CD14-positive monocyte (primary cell): ENCODE results near the gene SSBP2. TPM values are rescaled to one million over a fixed set of nuclear protein-coding genes. Genes with fewer than 3 reads are reported as not detected.

Experiments
- DNase-seq, 3 donors: peaks; one replicate each; pipeline ENCODE4 v3.0.0-alpha.2; 2011 to 2022
- H2AFZ ChIP-seq: 2 replicates; pipeline ENCODE4 v1.6.0; 2012; ENCODE audit warnings: mild to moderate bottlenecking, low read depth, low read length, inconsistent platforms; ENCODE audit not compliant: insufficient read depth, poor library complexity, severe bottlenecking
- H3K27ac ChIP-seq, 2 donors: 1 replicate in 1 of 2; 2 replicates in 1 of 2; pipeline ENCODE4 v1.5.1; 2012 to 2013; ENCODE audit warnings: low read length in 2 of 2, control low read depth in 1 of 2, inconsistent platforms in 1 of 2, low read depth in 1 of 2, mild to moderate bottlenecking in 1 of 2
- H3K27me3 ChIP-seq, 2 donors: one replicate each; pipeline versions ENCODE4 v1.6.0 to v1.6.1; 2011 to 2013; ENCODE audit warnings: low read length in 2 of 2; ENCODE audit not compliant: control insufficient read depth in 2 of 2, insufficient read depth in 2 of 2
- H3K36me3 ChIP-seq, 2 donors: replicated peaks in 1 of 2; 1 replicate in 1 of 2; 2 replicates in 1 of 2; pipeline versions ENCODE4 v1.5.1 to v1.6.1; 2012 to 2013; ENCODE audit warnings: low read length in 2 of 2, control low read depth in 1 of 2, inconsistent platforms in 1 of 2, mild to moderate bottlenecking in 1 of 2; ENCODE audit not compliant: insufficient read depth in 2 of 2, control insufficient read depth in 1 of 2
- H3K4me1 ChIP-seq, 2 donors: 1 replicate in 1 of 2; 2 replicates in 1 of 2; pipeline versions ENCODE4 v1.5.1 to v1.6.1; 2012 to 2013; ENCODE audit warnings: low read length in 2 of 2, control low read depth in 1 of 2, inconsistent platforms in 1 of 2, mild to moderate bottlenecking in 1 of 2, moderate library complexity in 1 of 2; ENCODE audit not compliant: insufficient read depth in 2 of 2, control insufficient read depth in 1 of 2
- H3K4me2 ChIP-seq: replicated peaks from 2 replicates; pipeline ENCODE3; 2012; ENCODE audit warnings: low read length, moderate library complexity, mild to moderate bottlenecking; ENCODE audit not compliant: poor library complexity, severe bottlenecking; ENCODE audit errors: extremely low read depth
- H3K4me3 ChIP-seq, 3 experiments: fragments of 200-600 bp in 1 of 3; sonication (generic) in 1 of 3; replicated peaks in 1 of 3; 1 replicate in 2 of 3; 2 replicates in 1 of 3; pipeline ENCODE4 v1.5.1; 2011 to 2013; ENCODE audit warnings: low read length in 3 of 3, mild to moderate bottlenecking in 3 of 3, control low read depth in 2 of 3, low read depth in 2 of 3, inconsistent platforms in 1 of 3, moderate library complexity in 1 of 3
- H3K79me2 ChIP-seq: 2 replicates; pipeline ENCODE4 v1.6.0; 2012; ENCODE audit warnings: mild to moderate bottlenecking, control low read depth, inconsistent platforms, low read length, moderate library complexity; ENCODE audit not compliant: insufficient read depth
- H3K9ac ChIP-seq: 2 replicates; pipeline ENCODE4 v1.6.0; 2017; ENCODE audit warnings: low read length, mild to moderate bottlenecking; ENCODE audit not compliant: insufficient read depth, poor library complexity, severe bottlenecking
- H3K9me3 ChIP-seq, 2 donors: replicated peaks in 1 of 2; 1 replicate in 1 of 2; 2 replicates in 1 of 2; pipeline versions ENCODE4 v1.5.1 to v1.6.1; 2012 to 2013; ENCODE audit warnings: low read length in 2 of 2, control low read depth in 1 of 2; ENCODE audit not compliant: control insufficient read depth in 1 of 2, insufficient read depth in 1 of 2
- H4K20me1 ChIP-seq: 2 replicates; pipeline ENCODE4 v1.6.0; 2012; ENCODE audit warnings: mild to moderate bottlenecking, low read length, control low read depth, moderate library complexity; ENCODE audit not compliant: insufficient read depth
- H3K27ac Mint-ChIP-seq, 7 donors: one replicate each; pipeline ENCODE4 v1.8.0; 2020; ENCODE audit warnings: mild to moderate bottlenecking in 7 of 7, mixed read lengths in 7 of 7, moderate library complexity in 6 of 7, inconsistent platforms in 2 of 7
- H3K27me3 Mint-ChIP-seq, 3 donors: one replicate each; pipeline ENCODE4 v1.8.0; 2021 to 2022; ENCODE audit warnings: low read depth in 3 of 3, mild to moderate bottlenecking in 3 of 3, mixed read lengths in 3 of 3, moderate library complexity in 3 of 3, inconsistent platforms in 1 of 3
- H3K36me3 Mint-ChIP-seq, 2 donors: one replicate each; pipeline ENCODE4 v1.8.0; 2020; ENCODE audit warnings: mixed read lengths in 2 of 2, inconsistent platforms in 1 of 2, mild to moderate bottlenecking in 1 of 2
- H3K4me1 Mint-ChIP-seq: one replicate; pipeline ENCODE4 v1.8.0; 2020; ENCODE audit warnings: mild to moderate bottlenecking, mixed read lengths
- H3K4me3 Mint-ChIP-seq, 2 donors: one replicate each; pipeline ENCODE4 v1.8.0; 2020; ENCODE audit warnings: mild to moderate bottlenecking in 2 of 2, mixed read lengths in 2 of 2, moderate library complexity in 1 of 2
- H3K9me3 Mint-ChIP-seq, 7 donors: one replicate each; pipeline ENCODE4 v1.8.0; 2020 to 2022; ENCODE audit warnings: mixed read lengths in 7 of 7, mild to moderate bottlenecking in 6 of 7, moderate library complexity in 6 of 7, inconsistent platforms in 2 of 7
- WGBS: methylation state at CpG from one replicate; pipeline ENCODE4 v1.1.5; 2013; ENCODE audit warnings: missing lambda C conversion rate; ENCODE audit not compliant: insufficient coverage; 5-methylcytosine and 5-hydroxymethylcytosine counted together
- intact Hi-C, 2 donors: fragments of 100-400 bp; cut with micrococcal nuclease; formaldehyde crosslinking; loops; one replicate each; pipeline versions ENCODE4 v1.15.0 to v1.15.1; 2023
- polyA plus RNA-seq, 3 donors: library from polyadenylated mRNA; depleted of rRNA in 1 of 3; unstranded in 2 of 3; stranded (reverse) in 1 of 3; fragments of 300-500 nt in 2 of 3; fragments of >200 nt in 1 of 3; fragmentation: Illumina TruSeq in 2 of 3; gene quantifications; 1 replicate in 2 of 3; 2 replicates in 1 of 3; pipeline ENCODE4 v1.2.3, GENCODE V29; 2012 to 2021
- TF ChIP-seq, protein P1 (sequence below): fragments of 200-600 bp; IDR thresholded peaks from one replicate; pipeline ENCODE4 v1.8.0; 2022; ENCODE audit warnings: antibody characterized with exemption, mild to moderate bottlenecking

SSBP2 gene
- polyA plus RNA-seq, 3 donors: 29.1 to 55.2 (median 53.4) TPM

DNA sequence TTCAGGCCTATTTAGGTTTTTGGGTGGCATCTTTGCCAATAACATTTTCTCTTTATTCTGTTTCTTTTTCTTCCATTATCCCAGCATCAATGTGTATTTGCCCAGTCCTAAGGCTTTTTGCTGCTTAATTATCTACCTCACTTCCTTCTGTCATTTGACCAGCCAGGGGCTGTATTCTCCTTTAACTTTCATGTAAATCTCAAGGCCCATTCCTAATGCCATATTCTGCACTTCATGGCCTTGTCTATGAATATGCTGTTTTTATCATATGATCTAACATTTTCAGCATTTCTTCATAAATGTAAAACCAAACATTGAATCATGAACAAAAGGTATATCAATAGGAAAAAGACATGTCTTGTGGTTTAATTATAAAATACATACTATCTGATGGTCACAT, 108.7 kb downstream of the SSBP2 start:
- H3K36me3 ChIP-seq: no peaks in the 10 kb centered on the region
- peaks cover 2 to 6% of the 10 kb centered on the region in 2 donors for H3K36me3 Mint-ChIP-seq
- no peak overlapping the region for H2AFZ ChIP-seq
- H3K4me2 ChIP-seq: no peak overlapping the region
- H3K79me2 ChIP-seq: no peaks in the 10 kb centered on the region
- H3K4me1 Mint-ChIP-seq: no peaks in the 10 kb centered on the region
- no peaks in the 10 kb centered on the region for H3K27me3 ChIP-seq
- H3K9me3 ChIP-seq: no peaks in the 10 kb centered on the region
- H3K4me1 ChIP-seq: no peaks in the 10 kb centered on the region
- no peaks in the 10 kb centered on the region for H4K20me1 ChIP-seq
- no peak overlapping the region for H3K4me3 ChIP-seq
- H3K9me3 Mint-ChIP-seq: peaks cover 0 to 2% (median 0%) of the 10 kb centered on the region in 7 donors
- no peak overlapping the region for H3K9ac ChIP-seq
- DNase-seq: no peak
- no peak overlapping the region for H3K4me3 Mint-ChIP-seq
- no peaks in the 10 kb centered on the region for H3K27me3 Mint-ChIP-seq
- intact Hi-C loops: no loop called here
- TF ChIP-seq, protein P1, sequence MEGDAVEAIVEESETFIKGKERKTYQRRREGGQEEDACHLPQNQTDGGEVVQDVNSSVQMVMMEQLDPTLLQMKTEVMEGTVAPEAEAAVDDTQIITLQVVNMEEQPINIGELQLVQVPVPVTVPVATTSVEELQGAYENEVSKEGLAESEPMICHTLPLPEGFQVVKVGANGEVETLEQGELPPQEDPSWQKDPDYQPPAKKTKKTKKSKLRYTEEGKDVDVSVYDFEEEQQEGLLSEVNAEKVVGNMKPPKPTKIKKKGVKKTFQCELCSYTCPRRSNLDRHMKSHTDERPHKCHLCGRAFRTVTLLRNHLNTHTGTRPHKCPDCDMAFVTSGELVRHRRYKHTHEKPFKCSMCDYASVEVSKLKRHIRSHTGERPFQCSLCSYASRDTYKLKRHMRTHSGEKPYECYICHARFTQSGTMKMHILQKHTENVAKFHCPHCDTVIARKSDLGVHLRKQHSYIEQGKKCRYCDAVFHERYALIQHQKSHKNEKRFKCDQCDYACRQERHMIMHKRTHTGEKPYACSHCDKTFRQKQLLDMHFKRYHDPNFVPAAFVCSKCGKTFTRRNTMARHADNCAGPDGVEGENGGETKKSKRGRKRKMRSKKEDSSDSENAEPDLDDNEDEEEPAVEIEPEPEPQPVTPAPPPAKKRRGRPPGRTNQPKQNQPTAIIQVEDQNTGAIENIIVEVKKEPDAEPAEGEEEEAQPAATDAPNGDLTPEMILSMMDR: no peak
- no peak overlapping the region for H3K27ac Mint-ChIP-seq
- no peak overlapping the region for H3K27ac ChIP-seq

DNA sequence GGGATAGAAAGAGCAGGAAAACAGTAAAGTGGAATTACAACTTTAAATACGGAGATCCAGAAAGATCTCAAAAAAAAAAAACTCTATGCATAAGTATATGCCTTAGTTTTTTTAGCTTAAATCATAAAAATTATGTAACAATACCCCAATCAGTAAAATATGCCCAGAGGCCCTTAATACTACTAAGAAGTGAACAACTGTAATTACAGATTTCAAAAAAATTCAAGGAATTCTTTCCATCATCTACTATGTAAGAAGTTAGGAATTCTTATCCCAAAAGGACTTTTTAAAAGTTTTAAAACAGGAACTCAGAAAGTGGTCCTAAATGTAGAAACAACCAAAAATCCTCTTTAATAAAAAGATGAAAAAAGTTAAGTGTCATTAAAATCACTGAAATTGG, 111.3 kb downstream of the SSBP2 start:
- Histone ChIP-seq H3K27me3 (no peaks in the 10 kb centered on the region), H3K4me1 (no peaks in the 10 kb centered on the region), H3K79me2 (no peaks in the 10 kb centered on the region), H3K9ac (no peak overlapping the region), H3K27ac (no peak overlapping the region), H3K9me3 (no peaks in the 10 kb centered on the region), H3K4me3 (no peak overlapping the region), H3K4me2 (no peak overlapping the region), H2AFZ (no peak overlapping the region), H3K36me3 (peaks cover 5% of the 10 kb centered on the region in 2 donors), H4K20me1 (no peaks in the 10 kb centered on the region)
- TF ChIP-seq, protein P1: no peak
- H3K36me3 Mint-ChIP-seq: peaks cover 3 to 12% of the 10 kb centered on the region in 2 donors
- WGBS: no CpG with 5 or more reads among the region's 1 CpG
- no peak overlapping the region for H3K27ac Mint-ChIP-seq
- intact Hi-C loops: no loop called here
- H3K9me3 Mint-ChIP-seq: peaks cover 0 to 2% (median 0%) of the 10 kb centered on the region in 7 donors
- DNase-seq: no peak
- no peaks in the 10 kb centered on the region for H3K4me1 Mint-ChIP-seq
- no peaks in the 10 kb centered on the region for H3K27me3 Mint-ChIP-seq
- H3K4me3 Mint-ChIP-seq: no peak overlapping the region
